Mucosa of stomach (tissue), 1 donor: ENCODE data around the gene SF3A1.
"Not testable (repeated sequence)": the region's sequence is repeated elsewhere in the genome, so short reads cannot be mapped to it uniquely, and the experiment has no call there.

Experiments used
- H3K27me3 ChIP-seq: one replicate; pipeline ENCODE4 v1.7.0; 2013; ENCODE audit warnings: mild to moderate bottlenecking, low read length; ENCODE audit not compliant: control insufficient read depth, insufficient read depth
- H3K36me3 ChIP-seq: one replicate; pipeline ENCODE4 v1.7.0; 2013; ENCODE audit warnings: low read length; ENCODE audit not compliant: control insufficient read depth, insufficient read depth
- H3K4me1 ChIP-seq: one replicate; pipeline ENCODE4 v1.7.0; 2013; ENCODE audit warnings: mild to moderate bottlenecking, low read length; ENCODE audit not compliant: control insufficient read depth, insufficient read depth
- H3K4me3 ChIP-seq: one replicate; pipeline ENCODE4 v1.7.0; 2013; ENCODE audit warnings: low read length
- H3K9ac ChIP-seq: one replicate; pipeline ENCODE4 v1.7.0; 2013; ENCODE audit warnings: mild to moderate bottlenecking, low read length, moderate library complexity
- H3K9me3 ChIP-seq: one replicate; pipeline ENCODE4 v1.7.0; 2013; ENCODE audit warnings: mild to moderate bottlenecking, low read length, moderate library complexity; ENCODE audit not compliant: control insufficient read depth
- donor health status: Pancreatic carcinoma.

Gene SF3A1

DNA sequence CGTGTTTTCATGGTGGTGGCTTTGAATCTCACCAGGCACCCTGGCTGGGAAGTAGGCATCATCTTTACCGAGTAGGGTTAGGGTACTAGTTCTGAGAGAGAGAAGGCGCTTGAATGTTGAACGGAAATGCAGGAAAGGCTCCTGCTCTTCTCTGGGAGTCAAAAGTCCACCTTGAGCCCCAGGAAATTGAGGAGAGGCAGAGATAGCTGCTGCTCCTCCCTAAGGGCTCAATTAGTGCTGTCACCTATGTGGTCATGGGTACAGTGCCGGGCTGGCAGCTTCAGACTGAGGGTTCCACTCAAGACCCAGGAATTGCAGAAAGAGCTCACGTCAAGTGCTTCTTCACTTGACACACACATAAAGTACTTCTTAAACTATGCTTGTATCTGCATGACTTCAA is 1.8 kb upstream of the SF3A1 start:
- no peaks in the 10 kb centered on the region for H3K9me3 ChIP-seq
- peaks cover 20% of the 10 kb centered on the region for H3K4me1 ChIP-seq
- no peaks in the 10 kb centered on the region for H3K27me3 ChIP-seq
- no peak overlapping the region for H3K9ac ChIP-seq
- H3K4me3 ChIP-seq: no peak overlapping the region
- H3K36me3 ChIP-seq: no peaks in the 10 kb centered on the region

DNA sequence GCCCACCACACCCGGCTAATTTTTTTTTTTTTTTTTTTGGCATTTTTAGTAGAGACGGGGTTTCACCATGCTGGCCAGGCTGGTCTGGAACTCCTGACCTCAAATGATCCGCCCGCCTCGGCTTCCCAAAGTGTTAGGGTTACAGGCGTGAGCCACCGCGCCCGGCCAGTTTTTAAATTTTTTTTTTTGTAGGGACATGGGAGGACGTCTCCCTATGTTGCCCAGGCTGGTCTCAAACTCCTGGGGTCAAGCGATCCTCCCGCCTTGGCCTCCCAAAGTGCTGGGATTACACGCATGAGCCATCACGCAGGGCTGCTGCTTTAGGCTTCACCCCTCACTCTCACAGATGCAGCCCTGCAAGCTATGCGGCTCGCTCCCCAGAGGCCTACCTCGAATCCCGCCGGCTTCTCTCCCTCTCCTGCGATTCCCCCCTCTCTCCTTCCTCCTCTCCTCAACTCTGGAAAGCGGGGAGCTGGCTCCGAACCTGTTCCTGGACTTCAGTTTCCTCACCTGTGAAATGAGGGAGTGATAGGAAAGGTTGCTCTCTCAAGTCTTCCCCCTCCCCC is 1.0 kb upstream of the SF3A1 start:
- Histone ChIP-seq H3K4me3 (no peak overlapping the region), H3K9me3 (no peaks in the 10 kb centered on the region), H3K27me3 (no peaks in the 10 kb centered on the region), H3K4me1 (peaks cover 20% of the 10 kb centered on the region), H3K9ac (no peak overlapping the region), H3K36me3 (no peaks in the 10 kb centered on the region)

DNA sequence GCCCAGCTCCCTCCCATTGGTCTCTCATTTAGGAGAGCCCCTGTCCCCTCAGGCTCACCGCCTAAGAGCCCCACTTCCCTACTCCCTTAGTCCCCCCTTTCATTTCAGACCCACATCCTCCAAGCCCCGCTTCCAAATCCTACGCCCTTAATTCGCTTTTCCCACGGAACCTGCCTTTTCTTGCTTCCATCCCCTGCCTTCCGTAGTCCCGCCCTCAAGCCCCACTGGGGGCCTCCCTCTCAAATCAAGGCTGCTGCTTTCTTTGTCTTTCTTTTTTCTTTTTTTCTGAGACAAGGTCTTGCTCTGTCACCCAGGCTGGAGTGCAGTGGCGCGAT is 509 bp upstream of the SF3A1 start:
- H3K9ac ChIP-seq: peak overlapping the region; percentile 60
- peaks cover 20% of the 10 kb centered on the region for H3K4me1 ChIP-seq
- H3K9me3 ChIP-seq: no peaks in the 10 kb centered on the region
- no peaks in the 10 kb centered on the region for H3K27me3 ChIP-seq
- H3K4me3 ChIP-seq: peak overlapping the region; percentile 88
- H3K36me3 ChIP-seq: peaks cover 5% of the 10 kb centered on the region

DNA sequence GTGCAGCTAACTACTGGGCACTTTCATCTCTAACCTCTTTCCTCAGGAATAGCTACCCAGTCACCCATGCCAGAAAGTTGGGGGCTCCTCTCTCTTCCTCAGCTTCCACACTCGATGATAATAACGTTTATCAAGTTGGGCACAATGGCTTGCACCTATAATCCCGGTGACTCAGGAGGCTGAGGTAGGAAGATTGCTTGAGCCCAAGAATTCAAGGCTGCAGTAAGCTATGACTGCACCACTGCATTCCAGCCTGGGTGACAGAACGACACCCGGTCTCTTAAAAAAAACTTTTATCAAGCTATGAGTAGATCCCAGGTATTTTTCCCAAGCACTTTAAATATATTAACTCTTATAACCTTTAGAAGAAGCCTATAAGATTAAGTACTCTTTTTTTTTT is 2.0 kb downstream of the SF3A1 start:
- Histone ChIP-seq H3K36me3 (peaks cover 11% of the 10 kb centered on the region), H3K9ac (no peak overlapping the region), H3K4me3 (no peak overlapping the region), H3K27me3 (no peaks in the 10 kb centered on the region), H3K9me3 (no peaks in the 10 kb centered on the region), H3K4me1 (peaks cover 20% of the 10 kb centered on the region)

DNA sequence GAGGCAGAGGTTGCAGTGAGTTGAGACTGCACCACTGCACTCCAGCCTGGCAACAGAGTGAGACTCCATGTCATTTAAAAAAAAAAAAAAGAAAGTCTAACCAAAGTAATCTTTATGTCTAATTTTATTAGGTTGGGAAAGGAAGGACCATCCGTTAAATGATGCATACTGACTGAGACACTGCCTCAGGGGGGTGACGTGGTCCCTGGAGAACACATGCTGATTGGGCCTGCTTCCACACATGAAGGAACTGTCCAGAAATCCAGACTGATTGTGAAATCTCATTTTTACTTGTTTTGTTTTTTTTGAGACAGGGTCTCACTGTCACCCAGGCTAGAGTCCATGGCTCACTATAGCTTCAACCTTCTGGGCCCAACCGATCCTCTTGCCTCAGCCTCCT is 5.5 kb downstream of the SF3A1 start:
- H3K9me3 ChIP-seq: no peaks in the 10 kb centered on the region
- H3K4me3 ChIP-seq: no peak overlapping the region
- no peak overlapping the region for H3K9ac ChIP-seq
- peaks cover 20% of the 10 kb centered on the region for H3K4me1 ChIP-seq
- no peaks in the 10 kb centered on the region for H3K27me3 ChIP-seq
- peaks cover 12% of the 10 kb centered on the region for H3K36me3 ChIP-seq

DNA sequence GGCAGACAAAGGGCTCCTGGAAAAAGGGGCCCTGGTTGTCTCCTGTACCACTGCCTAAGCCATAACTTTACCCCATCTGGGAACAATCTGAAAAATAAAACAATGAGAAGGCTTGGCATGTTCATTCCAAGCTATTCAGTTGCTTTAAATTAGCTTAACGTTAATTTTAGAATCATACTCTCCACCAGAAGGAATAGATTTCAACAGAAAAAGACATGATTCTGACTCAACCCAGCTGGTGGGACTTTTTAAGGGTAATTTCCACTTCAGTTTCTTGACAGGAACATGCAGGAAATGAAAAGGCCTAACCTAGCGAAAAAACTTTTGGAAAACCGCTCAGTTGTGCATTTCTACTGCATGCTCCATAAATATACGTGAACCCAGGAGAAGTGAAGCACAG is 7.9 kb downstream of the SF3A1 start:
- Histone ChIP-seq H3K4me1 (no peaks in the 10 kb centered on the region), H3K27me3 (no peaks in the 10 kb centered on the region), H3K4me3 (no peak overlapping the region), H3K36me3 (peaks cover 29% of the 10 kb centered on the region), H3K9me3 (no peaks in the 10 kb centered on the region), H3K9ac (no peak overlapping the region)

DNA sequence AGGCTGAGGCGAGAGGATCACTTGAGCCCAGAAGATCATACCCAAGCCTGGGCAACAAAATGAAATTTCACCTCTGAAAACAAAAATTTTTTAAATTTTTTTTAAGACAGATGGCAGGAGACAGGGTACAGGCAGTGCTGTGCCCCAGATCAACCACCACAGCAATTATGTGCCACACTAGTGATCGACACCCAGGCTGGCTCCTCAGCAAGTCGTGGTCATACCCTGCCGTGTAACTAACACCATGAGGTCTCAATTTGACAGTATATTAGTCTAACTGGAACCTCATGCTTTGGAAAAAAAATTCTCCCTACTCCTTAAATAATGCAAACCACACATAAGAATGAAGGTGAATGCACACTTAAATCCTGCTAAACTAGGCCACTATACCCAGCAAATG is 8.3 kb downstream of the SF3A1 start:
- Histone ChIP-seq H3K36me3 (peaks cover 31% of the 10 kb centered on the region), H3K4me3 (no peak overlapping the region), H3K27me3 (no peaks in the 10 kb centered on the region)

DNA sequence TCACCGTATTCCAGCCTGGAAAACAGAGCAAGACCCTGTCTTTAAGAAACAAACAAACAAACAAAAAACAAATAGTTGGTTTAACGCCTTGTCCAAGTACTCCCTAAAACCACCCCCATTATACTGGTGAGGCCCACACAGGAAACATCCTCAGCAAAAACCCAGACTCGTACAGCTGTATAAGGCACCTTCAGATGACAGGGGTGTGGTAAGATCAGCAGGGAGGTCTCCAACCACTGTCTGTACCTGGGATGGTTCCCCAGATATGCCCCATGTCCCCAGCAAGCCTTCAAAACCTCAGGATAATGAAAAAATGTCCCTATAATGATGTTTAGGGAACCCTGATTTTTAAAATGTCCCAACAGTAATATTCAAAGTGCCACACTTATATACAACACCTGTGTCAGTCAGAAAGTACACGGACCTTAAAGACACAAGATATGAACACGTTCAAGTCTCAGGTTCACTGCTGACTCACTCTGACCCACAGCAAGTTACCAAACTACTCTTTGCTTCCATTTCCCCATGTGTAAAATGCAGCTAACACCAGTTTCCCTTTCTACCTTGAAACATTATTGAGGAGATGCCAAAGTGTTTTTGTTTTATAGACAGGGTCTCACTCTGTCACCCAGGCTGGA is 9.3 kb downstream of the SF3A1 start:
- Histone ChIP-seq H3K4me1 (no peaks in the 10 kb centered on the region), H3K9me3 (no peaks in the 10 kb centered on the region), H3K4me3 (no peak overlapping the region), H3K36me3 (peaks cover 35% of the 10 kb centered on the region), H3K9ac (no peak overlapping the region), H3K27me3 (no peaks in the 10 kb centered on the region)

More for the DNA sequence above, 8.3 kb downstream of the SF3A1 start:
- Histone ChIP-seq H3K9me3 (no peaks in the 10 kb centered on the region), H3K4me1 (no peaks in the 10 kb centered on the region), H3K9ac (no peak overlapping the region)

DNA sequence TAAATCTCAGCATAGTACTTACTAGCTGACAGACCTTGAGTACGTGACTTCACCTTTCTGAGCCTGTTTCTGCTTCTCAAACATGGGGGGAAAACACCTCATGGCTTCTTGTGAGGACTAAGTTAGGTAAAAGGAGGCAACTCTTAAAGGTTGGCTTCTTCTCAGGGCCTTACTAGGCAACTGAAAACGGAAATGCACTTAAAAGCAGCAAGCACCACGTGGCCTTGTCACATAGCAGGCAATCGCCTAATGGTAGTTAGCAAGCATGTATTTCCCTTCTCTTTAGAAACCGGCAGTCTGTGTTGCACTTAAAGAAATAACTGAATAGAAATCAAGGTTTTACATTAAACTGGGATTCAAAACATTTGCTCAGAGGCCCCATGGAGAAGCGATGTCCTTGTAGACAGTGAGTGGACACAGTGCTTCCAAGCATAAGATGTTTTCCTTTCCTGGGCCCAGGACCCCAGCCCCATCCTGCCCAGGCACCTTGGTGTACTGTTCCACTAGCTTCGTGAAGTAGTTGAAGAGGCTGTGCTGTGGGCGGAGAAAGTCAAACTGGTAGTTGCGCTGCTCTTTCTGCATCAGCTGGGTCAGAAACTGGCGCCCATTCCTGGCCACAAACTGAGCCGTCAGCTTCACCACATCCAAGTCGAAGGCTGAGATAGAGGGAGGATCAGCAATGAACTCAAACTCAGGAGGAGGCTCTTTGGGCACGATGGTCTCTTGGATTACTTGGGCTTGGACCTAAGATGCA is 12.1 kb downstream of the SF3A1 start:
- no peaks in the 10 kb centered on the region for H3K4me1 ChIP-seq
- no peak overlapping the region for H3K4me3 ChIP-seq
- no peak overlapping the region for H3K9ac ChIP-seq
- no peaks in the 10 kb centered on the region for H3K27me3 ChIP-seq
- H3K9me3 ChIP-seq: no peaks in the 10 kb centered on the region
- peaks cover 38% of the 10 kb centered on the region for H3K36me3 ChIP-seq

DNA sequence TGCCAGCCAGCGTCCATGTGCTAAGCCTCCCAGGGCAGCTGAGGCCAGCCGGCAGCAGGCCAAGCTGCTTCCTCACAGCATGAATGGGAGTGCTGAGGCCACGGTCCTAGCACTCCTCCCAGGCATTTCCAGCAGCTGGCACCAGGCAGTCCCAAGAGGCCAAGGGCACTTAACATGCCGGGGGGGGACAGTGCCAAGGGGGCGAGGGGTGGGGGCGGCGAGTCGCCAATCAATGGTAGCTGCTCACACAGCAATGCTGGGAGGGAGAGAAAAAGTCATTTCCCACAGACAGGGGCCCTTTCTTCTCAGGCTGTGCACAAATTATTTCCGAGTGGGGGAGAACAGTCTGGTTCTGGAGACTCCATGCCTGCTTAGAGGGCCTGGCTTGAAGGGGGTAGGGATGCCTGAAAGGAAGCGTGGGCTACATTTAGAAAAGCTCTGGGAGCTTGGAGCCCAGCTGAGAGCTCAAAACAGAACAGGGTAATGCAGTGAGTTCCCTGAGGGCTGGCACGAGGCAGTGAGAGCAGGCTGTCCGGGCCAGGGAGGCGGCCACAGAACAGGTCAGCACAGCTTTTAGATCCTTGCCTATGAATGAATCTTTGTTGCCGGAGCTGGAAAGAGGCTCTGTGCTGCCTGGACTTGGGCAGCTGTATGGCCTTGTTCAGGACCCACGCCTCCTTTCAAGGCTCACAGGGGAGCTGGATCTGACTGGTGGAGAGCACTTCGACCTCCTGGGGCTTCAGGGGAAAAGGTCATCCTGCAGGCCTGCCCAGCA is 15.6 kb downstream of the SF3A1 start:
- H3K9me3 ChIP-seq: no peaks in the 10 kb centered on the region
- no peak overlapping the region for H3K4me3 ChIP-seq
- H3K36me3 ChIP-seq: peaks cover 42% of the 10 kb centered on the region
- no peak overlapping the region for H3K9ac ChIP-seq
- H3K27me3 ChIP-seq: no peaks in the 10 kb centered on the region
- no peaks in the 10 kb centered on the region for H3K4me1 ChIP-seq

DNA sequence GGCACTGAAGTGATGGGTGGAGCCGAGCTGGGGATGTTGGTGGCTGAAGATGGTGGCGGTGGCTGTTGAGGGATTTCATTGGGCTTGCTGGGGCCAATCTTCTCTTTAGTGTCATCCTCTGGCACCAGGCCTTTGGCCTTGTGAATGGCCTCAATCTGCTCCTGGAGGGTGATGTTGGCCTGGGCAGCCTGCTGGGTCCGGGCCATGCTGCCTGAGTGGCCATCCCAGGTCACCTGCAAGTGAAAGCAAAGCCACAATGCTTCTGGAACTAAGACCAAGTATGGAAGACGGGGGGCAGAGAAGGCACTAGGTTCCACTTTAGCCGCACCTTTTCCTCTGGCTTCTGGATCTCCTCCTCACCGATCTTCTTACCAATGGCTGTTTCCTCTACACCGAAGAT is 17.9 kb downstream of the SF3A1 start:
- Histone ChIP-seq H3K4me1 (no peaks in the 10 kb centered on the region), H3K27me3 (no peaks in the 10 kb centered on the region), H3K9ac (no peak overlapping the region), H3K36me3 (peaks cover 43% of the 10 kb centered on the region), H3K4me3 (no peak overlapping the region), H3K9me3 (no peaks in the 10 kb centered on the region)

DNA sequence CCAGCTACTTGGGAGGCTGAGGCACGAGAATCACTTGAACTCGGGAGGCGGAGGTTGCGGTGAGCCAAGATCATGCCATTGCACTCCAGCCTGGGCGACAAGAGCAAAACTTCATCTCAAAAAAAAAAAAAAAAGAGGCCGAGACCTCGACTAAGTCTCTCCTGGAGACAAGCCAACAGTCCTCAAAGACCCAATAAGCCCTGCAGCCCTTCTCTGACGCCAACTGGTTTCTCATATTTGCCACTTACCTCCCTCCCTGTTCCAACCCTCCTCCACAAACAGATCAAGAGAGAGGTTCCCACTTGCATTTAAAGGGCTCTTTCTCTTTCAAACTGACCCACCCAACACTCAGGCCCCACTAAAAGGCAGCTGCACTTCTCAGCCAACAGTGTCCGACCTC is 18.4 kb downstream of the SF3A1 start:
- H3K9ac ChIP-seq, H3K4me3 ChIP-seq, H3K27me3 ChIP-seq, H3K9me3 ChIP-seq, H3K4me1 ChIP-seq: not testable (repeated sequence)
- H3K36me3 ChIP-seq: peaks cover 43% of the 10 kb centered on the region
